Ovary (tissue), 9 donors: ENCODE data around the gene SLC1A7. TPM values are rescaled to one million over a fixed set of nuclear protein-coding genes. Genes with fewer than 3 reads are reported as not detected.

Experiments used
- DNase-seq, 5 donors: peaks; one replicate each; pipeline ENCODE4 v3.0.0-alpha.2; 2019 to 2020
- H3K27ac ChIP-seq, 2 donors: fragments of 200-600 bp; one replicate each; pipeline versions ENCODE4 v1.5.1 to v1.8.0; 2019 to 2022
- H3K27me3 ChIP-seq: fragments of 200-600 bp; one replicate; pipeline ENCODE4 v1.8.0; 2022
- H3K36me3 ChIP-seq: fragments of 200-600 bp; sonication (generic); one replicate; pipeline ENCODE4 v1.5.1; 2019
- H3K4me1 ChIP-seq: one replicate; pipeline ENCODE4 v1.8.1; 2013; ENCODE audit warnings: mild to moderate bottlenecking, moderate library complexity; ENCODE audit not compliant: insufficient read depth
- H3K4me3 ChIP-seq: fragments of 200-600 bp; sonication (generic); one replicate; pipeline ENCODE4 v1.5.1; 2017
- H3K9me3 ChIP-seq, 2 donors: fragments of 200-600 bp in 1 of 2; sonication (generic) in 1 of 2; one replicate each; pipeline versions ENCODE4 v1.5.1 to v1.8.1; 2013 to 2019; ENCODE audit warnings: mild to moderate bottlenecking in 1 of 2, moderate library complexity in 1 of 2
- EP300 ChIP-seq: sonication (generic); formaldehyde crosslinking; IDR thresholded peaks from one replicate; pipeline ENCODE4 v1.6.1; 2017; ENCODE audit warnings: antibody characterized with exemption
- POLR2A ChIP-seq: fragments of 450-650 bp; IDR thresholded peaks from one replicate; pipeline ENCODE4 v1.6.1; 2017; ENCODE audit warnings: antibody characterized with exemption, mild to moderate bottlenecking, moderate library complexity
- WGBS, 3 donors: extraction: QIAGEN DNeasy Blood & Tissue Kit in 1 of 3; methylation state at CpG; one replicate each; pipeline versions ENCODE4 v1.1.5 to v1.1.7; 2013 to 2017; 5-methylcytosine and 5-hydroxymethylcytosine counted together
- intact Hi-C, 4 donors: fragments of 100-400 bp; cut with DNase I; formaldehyde crosslinking; loops; one replicate each; pipeline versions ENCODE4 v1.11.0 to v1.15.1; 2022 to 2023
- polyA plus RNA-seq, 2 donors: library from polyadenylated mRNA; stranded (reverse); fragments of 200-250 nt in 1 of 2; fragments of 350-450 nt in 1 of 2; fragmentation: Illumina TruSeq in 1 of 2; extraction: RNeasy Lipid Tissue Mini Kit (QIAGEN cat#74804) in 1 of 2; gene quantifications; one replicate each; pipeline ENCODE4 v1.2.3, GENCODE V29; 2013 to 2014
- total RNA-seq, 7 donors: library from RNA; depleted of rRNA in 2 of 7; stranded (reverse); fragments of >200 nt in 2 of 7; fragmentation: NEBNext Ultra II Directional in 3 of 7; extraction: Animal tissue kit (Norgen Biotek cat#: 25700) in 3 of 7; gene quantifications; one replicate each; pipeline versions ENCODE4 v1.1.0 to v1.2.4, GENCODE V29; 2016 to 2023
- TF ChIP-seq, protein P1 (sequence below), 3 donors: fragments of 450-650 bp in 2 of 3; fragments of 200-600 bp in 1 of 3; IDR thresholded peaks; one replicate each; pipeline versions ENCODE4 v1.5.1 to v1.8.0; 2016 to 2022; ENCODE audit warnings: antibody characterized with exemption in 3 of 3, mild to moderate bottlenecking in 1 of 3
- donor health status: DM: no; HTN: no; CAD: no; lungs with moderate emphysema.
- donor health status: DM: no; HTN: no; CAD: no.
- donor health status: Bipolar disorder and iron deficiency.
- donor health status: DM: yes; HTN: yes; CAD: no.
- donor health status: DM: no; HTN: no; CAD: no.
- donor health status: DM: yes; HTN: yes; CAD: no.

The SLC1A7 gene
- total and polyA plus RNA-seq, 9 donors = 0.25 to 0.28 TPM; not detected in 7

DNA sequence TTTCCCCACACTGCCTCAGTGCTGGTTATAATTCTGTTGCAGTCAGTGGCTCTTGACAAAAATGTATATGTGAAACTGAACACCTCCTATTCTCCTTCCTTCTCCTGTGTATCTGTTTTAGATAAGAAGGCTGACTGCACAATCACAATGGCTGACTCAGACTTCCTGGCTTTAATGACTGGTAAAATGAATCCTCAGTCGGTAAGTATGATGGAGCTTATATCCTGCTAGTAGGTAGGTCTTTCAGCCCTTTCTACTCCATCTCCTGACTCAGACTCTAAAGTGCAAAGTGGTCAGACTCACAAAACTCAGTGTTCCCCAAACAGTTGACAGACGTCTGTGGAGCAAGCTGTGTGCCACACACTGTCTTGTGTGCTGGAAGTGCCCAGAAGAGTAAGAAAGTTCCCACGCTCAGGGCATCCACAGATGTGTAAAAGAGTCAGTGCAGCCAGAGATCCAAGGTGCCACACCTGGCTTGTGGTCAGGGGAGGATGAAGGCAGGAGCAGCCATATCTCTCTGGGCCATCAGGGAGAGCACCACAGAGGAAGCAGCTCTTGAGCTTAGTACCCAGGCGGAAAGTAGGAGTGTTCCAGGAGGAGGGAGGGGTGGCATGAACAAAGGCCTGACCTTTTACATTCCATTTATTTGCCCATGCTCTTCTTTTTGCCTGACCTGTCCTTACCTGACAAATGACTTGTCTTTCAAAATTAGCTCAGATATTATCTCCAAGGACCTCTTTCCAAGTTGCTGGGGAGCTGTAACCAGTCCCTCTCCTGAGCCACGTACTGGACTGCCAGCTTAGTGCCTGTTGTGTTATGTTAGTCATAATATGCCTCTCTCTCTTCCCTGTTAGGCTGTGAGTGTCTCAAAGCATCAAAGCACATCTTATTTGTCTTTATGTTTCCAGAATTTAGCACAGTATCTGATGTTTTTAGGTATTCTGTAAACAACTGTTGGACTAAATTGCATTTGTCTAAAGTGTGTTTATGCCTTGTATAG is 94.4 kb downstream of the SLC1A7 start:
- Histone ChIP-seq H3K27me3 (no peaks in the 10 kb centered on the region), H3K27ac (no peak overlapping the region), H3K36me3 (no peaks in the 10 kb centered on the region), H3K4me1 (peaks cover 6% of the 10 kb centered on the region), H3K9me3 (no peaks in the 10 kb centered on the region), H3K4me3 (no peak overlapping the region)
- DNase-seq = no peak
- TF ChIP-seq EP300 (no peak), POLR2A (no peak)
- TF ChIP-seq, protein P1, sequence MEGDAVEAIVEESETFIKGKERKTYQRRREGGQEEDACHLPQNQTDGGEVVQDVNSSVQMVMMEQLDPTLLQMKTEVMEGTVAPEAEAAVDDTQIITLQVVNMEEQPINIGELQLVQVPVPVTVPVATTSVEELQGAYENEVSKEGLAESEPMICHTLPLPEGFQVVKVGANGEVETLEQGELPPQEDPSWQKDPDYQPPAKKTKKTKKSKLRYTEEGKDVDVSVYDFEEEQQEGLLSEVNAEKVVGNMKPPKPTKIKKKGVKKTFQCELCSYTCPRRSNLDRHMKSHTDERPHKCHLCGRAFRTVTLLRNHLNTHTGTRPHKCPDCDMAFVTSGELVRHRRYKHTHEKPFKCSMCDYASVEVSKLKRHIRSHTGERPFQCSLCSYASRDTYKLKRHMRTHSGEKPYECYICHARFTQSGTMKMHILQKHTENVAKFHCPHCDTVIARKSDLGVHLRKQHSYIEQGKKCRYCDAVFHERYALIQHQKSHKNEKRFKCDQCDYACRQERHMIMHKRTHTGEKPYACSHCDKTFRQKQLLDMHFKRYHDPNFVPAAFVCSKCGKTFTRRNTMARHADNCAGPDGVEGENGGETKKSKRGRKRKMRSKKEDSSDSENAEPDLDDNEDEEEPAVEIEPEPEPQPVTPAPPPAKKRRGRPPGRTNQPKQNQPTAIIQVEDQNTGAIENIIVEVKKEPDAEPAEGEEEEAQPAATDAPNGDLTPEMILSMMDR (IDR thresholded peaks at IDR 0.05) = no peak
- intact Hi-C loops = no loop called here
- WGBS, 3 donors = 72 to 75% (median 74%) methylated on average over 5 of the region's 5 CpGs

DNA sequence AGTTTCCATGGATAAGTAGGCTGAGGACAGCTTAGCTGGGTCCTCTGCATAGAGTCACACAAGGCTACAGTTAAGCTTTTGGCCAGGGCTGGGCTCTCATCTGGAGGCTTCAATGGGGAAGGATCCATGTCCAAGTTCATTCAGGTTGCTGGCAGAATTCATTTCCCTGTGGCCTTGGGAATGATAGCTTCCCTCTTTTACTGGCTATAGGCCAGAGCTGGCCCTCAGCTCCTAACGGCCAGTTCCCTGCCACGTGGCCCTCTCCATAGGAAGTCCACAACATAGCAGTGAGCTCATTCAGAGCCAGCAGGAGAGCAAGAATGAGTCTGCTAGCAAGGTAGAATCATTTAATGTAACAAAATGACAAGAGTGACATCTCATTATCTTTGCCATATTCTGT is 95.5 kb downstream of the SLC1A7 start:
- intact Hi-C loops = no loop called here
- no peak overlapping the region for H3K27ac ChIP-seq
- peak; percentile 37 to 62 (median 60) for DNase-seq
- no peaks in the 10 kb centered on the region for H3K36me3 ChIP-seq
- TF ChIP-seq, protein P1 (IDR thresholded peaks at IDR 0.05) = no peak
- TF ChIP-seq EP300 (no peak), POLR2A (no peak)
- no peak overlapping the region for H3K4me3 ChIP-seq
- WGBS, 3 donors = 2 to 6% (median 3%) methylated on average over 2 of the region's 2 CpGs
- peaks cover 6% of the 10 kb centered on the region for H3K4me1 ChIP-seq
- no peaks in the 10 kb centered on the region for H3K9me3 ChIP-seq
- no peaks in the 10 kb centered on the region for H3K27me3 ChIP-seq

DNA sequence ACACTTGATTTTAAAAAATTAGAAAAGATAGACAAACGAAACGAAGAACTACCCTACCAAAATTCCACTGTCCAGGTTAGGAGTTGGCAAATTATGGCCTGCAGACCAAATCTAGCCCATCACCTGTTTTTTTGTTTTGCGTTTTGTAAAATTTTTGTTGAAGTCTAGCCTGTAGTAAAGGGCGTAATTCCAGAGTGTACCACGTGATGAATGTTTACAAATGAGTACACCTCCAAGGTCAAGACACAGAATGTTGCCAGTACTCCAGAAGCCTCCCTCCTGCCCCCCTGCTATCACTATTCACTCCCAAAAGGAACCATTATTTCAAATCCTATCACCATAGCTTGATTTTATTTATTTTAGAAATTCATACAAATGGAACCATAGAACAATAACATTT is 97.5 kb downstream of the SLC1A7 start:
- Histone ChIP-seq H3K9me3 (no peaks in the 10 kb centered on the region), H3K27me3 (no peaks in the 10 kb centered on the region), H3K4me3 (no peak overlapping the region), H3K36me3 (no peaks in the 10 kb centered on the region), H3K4me1 (peaks cover 5% of the 10 kb centered on the region), H3K27ac (no peak overlapping the region)
- no peak for DNase-seq
- WGBS, 3 donors = 37 to 57% (median 44%) methylated on average over 5 of the region's 5 CpGs
- TF ChIP-seq POLR2A (no peak), EP300 (no peak)
- TF ChIP-seq, protein P1 (IDR thresholded peaks at IDR 0.05) = no peak
- intact Hi-C loops = no loop called here

DNA sequence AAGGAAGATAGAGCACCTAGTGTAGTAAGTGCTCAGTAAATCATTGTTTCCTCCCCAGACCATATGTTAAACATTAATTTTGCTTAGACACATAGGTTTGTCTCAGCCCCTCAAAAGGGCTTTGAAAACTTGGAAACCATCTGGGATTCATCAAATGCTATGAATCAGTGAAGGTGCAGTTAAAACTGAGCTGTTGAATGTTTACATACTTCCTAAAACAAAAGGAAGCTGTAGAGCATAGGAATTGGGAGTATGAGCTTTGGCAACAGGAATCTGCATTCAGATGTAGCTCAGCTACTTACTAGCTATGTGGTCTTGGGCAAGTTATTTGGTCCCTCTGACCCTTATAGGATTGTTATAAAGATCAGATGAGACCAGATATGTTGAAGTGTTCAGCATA is 99.2 kb downstream of the SLC1A7 start:
- intact Hi-C loops = no loop called here
- Histone ChIP-seq H3K36me3 (no peaks in the 10 kb centered on the region), H3K4me3 (no peak overlapping the region), H3K9me3 (no peaks in the 10 kb centered on the region), H3K27ac (no peak overlapping the region), H3K27me3 (no peaks in the 10 kb centered on the region), H3K4me1 (peaks cover 5% of the 10 kb centered on the region)
- TF ChIP-seq EP300 (no peak), POLR2A (no peak)
- TF ChIP-seq, protein P1 (IDR thresholded peaks at IDR 0.05) = no peak
- no peak for DNase-seq
